Measurements from ENCODE around the gene CPSF4L.

Gene CPSF4L

GRCh38 chr17:73289549-73290254 lies 28.0 kb upstream of the CPSF4L start:
- no peak for DNase-seq

GRCh38 chr17:73288534-73289302 lies 27.0 kb upstream of the CPSF4L start:
- no peak for DNase-seq

- DNase-seq = no peak
Observed at GRCh38 chr17:73286863-73287296, 25.2 kb upstream of the CPSF4L start.

DNA sequence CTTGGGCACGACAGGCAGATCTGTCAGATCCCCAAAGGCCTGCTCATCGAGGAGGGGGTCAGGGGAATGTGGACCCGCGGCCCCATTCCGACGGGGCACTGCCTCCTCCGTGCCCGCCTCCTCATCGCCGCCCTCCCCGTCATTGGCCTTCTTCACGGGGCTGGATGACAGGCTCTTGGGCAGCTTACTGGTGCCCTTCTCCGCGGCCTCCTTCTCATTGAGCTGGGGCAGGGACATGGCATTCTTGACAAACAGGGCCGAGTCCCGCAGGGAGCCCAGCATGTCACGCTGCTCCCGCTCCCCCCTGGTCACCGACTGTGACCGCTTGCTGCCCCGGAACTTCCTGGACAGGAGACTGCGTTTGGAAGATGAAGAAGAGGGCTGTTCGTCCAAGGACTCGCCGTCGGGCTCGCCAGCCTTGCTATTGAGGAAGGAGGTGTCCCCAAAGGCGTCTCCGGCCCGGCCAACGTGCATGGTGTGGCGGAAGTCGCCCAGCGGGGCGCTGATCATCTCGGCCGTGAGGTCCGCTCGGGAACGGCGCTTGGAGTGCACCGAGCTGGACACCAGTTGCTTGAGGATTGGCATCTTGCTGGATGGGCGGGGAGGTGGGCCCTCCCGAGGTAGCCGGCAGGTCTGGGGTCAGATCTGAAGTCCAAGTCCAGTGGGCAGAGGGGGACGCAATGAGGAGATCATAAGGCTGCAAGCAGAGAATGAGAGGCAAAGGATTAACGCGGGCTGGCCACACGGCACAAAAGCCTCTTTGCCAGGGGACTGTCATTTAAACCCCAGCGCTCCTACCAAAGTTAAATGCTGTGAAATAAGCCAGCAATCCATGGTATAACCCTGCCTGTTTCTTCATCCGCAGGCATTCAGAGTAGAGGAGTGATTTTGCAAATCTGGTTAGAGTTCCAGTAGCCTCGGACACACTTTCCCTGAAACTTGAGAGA lies 24.5 kb upstream of the CPSF4L start:
- DNase-seq = no peak

DNA sequence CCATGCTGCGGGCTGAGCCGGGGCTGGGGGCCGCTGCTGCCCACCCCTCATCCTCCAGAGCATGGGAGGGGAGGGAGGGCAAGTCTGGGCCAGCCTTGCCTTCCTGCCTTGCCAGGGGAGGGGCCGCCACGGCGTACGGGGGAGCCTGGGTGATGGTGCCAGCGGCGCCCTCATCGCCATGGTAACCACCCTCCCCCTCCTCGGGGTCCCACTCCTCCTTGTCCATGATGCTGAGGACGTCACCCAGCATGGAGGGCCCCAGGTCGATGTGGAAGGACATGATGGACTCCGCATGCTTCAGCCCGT lies 23.9 kb upstream of the CPSF4L start:
- no peak for DNase-seq

DNA sequence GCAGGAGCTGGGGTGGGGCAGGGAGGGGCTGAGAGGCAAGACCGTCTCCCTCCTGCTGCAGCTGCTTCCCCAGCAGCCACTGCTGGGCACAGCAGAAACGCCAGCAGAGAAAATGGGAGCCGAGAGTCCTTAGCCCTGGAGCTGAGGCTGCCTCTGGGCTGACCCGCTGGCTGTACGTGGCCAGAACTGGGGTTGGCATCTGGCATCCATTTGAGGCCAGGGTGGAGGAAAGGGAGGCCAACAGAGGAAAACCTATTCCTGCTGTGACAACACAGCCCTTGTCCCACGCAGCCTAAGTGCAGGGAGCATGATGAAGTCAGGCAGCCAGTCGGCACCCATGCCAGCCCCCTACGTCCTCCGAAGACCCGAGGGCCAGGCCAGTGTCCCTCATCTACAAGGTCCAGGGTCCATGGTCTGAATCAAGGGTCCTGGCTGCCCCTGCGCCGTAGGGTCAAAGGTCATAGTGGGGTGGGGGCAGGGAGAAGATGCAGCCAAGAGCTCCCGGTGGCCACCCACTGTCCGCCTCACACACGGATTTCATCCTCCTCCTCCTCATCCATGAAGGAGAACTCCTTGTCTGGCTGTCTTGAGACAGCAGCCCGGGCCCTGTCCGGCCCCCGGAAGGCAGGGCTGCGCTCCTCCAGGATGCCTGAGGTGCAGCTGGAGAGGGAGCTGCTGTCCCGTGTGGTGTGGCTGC lies 23.4 kb upstream of the CPSF4L start:
- no peak for DNase-seq

DNA sequence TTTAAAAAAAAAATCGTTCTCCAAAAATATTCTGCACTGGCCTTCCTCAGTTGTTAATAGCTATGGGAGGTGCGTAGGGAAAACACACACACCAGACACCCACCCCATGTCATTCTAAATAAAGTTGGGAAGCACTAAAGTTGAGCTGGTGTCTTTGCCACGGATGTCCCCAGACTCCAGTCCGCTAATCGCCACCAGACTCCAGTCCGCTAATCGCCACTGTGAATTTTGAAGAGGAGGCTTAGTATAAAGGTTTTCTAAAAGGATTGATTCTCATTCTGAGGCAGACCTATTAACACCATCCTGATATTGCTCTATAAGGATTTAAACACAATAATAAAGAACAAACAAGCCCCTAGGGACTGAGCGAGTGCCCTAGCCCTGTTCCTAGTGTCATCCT lies 22.7 kb upstream of the CPSF4L start:
- DNase-seq = no peak

DNA sequence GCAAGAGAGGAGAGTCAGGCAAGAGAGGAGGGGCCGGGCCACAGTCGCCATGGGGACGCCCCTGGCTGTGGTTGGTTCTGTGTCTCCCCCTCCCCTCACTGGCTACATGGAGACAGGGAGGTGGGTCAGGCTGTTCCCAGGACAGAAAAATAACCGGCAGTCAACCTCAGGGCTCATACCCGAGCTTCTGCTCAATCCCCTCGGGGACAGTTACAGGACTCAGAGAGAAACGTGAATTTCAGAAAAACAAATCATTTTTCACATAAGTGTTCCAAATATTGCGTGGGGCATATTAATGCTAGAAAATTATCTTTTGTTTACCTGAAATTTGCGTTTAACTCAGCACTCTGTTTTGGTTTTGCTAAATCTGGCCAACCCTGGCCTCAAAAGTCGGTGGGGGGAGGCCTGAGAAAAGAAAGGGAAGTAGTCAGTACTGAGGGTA lies 22.2 kb upstream of the CPSF4L start:
- DNase-seq = no peak

DNA sequence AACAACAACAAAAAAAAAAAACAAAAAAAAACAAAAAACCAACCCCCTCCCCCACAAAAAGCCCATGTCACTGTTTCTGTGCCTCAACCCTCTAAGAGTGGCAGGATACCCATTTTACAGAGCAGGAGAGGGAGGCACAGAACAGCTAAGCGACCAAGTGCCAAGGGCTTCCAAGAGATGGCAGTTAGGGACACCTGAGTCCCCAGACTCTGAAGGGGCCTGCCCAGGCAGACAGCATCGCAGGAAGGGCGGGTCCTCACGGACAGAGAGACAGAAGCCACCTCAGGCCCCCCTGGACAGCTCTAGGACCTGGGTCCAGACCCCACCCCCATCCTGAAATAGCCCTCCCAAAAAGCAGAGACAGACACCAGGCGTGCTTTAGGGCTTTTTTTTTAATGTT lies 21.6 kb upstream of the CPSF4L start:
- no peak for DNase-seq

DNA sequence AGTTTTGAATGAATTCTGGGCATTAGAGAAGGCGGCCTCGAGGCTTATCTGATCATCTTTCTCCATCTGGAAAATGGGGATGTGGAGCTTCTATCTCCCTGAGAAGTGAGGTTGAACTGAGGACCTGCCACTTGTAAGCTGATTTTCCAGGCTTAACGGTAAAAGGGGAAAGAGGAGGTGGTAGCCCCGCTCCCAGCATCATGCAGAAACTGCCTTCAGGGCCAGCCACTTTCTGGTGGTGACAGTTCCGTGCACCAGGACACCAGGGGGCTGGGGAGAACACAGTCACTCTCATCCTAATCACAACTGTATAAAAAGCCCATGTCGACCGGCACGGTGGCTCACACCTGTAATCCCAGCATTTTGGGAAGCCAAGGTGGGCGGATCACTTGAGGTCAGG lies 20.9 kb upstream of the CPSF4L start:
- no peak for DNase-seq

DNA sequence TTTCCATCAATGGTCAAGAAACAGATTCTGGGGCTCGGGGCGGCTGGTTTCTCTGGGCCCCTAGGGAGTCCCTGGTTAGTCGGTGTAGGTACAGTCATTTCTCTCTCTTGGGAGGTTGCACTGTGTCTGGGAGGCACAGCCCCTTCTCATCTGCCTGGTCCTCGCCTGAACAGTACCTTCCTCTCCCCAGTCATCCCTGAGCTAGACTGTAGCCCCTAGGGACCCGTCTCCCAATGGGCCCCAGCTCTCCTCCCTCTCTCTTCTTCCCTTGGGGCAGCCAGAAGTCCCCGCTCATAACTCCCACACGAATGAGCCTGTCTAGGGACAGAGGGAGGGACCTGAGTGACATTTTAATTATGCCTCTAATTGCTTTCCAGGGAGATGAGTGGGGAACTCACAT lies 20.2 kb upstream of the CPSF4L start:
- no peak for DNase-seq

- DNase-seq = no peak
Observed at GRCh38 chr17:73280191-73280590, 18.5 kb upstream of the CPSF4L start.

DNA sequence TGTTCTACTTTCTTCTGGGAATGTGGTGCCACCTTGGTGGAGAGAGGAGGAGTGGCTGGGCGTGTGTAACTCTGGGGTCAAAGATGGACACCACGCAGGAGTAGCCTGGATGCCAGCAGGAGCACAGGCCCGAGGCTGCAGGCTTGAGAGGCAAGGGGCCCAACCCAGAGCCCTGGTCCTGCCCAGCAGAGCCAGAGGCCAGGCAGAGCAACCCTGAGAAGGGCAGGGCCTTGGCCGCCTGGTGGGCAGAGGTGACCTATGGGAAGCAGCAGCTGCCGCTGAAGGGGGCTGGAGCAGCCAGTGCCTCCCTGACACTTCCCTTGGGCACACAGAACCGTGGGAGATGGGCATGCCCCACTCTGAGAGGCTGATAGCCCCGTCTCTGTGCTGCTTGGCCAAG lies 18.0 kb upstream of the CPSF4L start:
- DNase-seq = no peak

DNA sequence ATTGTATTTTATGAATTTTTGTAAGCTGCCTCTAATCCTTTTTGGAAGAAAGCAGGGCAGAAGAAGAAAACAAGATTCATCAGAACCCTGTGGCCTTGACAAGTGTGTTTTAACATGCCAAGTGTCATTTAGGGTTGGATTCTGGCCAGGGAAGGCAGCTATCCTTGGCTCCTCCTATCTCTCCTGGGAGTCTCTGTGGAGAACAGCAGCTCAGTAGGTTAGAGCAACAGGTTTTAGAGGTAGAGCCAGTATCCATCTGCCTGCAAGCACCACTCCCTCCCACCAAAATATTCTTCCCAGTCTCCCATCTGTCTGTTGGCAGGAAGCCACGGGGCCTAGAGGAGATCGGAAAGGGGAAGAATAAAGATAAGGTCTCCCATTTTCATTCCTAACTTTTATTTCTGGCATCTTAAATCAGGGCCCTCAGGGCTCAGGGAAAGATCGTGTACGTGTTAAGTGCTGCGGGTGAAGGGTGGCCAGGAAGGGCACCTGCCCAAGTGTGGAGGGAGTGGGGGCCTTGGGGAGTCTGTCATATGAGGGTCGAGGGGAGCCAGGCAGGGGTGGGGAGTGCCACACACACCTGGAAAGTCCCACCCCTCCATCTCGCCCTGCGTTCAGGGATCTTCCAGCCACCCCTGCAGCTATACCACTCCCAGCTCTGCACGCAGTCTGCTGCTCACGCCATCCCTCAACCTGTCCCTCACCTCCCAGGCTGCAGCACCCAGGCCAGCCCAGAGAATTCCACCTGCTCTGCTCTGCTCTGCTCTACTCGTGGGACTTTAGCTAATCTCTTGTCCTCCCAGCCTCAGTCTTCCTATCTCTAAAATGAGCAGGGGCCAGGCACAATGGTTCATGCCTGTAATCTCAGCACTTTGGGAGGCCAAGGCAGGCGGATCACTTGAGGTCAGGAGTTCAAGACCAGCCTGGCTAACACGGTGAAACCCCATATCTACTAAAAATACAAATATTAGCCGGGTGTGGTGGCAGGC lies 17.1 kb upstream of the CPSF4L start:
- DNase-seq = peak; percentile 78 to 92

- no peak for DNase-seq
Observed at GRCh38 chr17:73278049-73278464, 16.4 kb upstream of the CPSF4L start.

DNA sequence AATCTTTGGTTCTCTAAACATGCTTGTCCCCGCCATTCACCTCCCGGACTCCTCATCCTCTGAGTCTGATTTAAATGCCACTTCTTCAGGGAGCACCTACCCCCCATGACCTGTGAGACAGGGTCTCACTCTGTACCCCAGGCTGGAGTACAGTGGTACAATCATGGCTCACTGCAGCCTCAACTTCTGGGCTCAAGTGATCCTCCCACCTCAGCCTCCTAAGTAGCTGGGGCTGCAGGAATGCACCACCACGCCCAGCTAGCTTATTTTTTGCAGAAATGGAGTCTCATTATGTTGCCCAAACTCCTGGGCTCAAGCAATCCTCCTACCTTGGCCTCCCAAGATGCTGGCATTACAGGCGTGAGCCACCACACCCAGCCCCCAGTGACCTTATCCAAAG lies 12.8 kb upstream of the CPSF4L start:
- DNase-seq = no peak

- no peak for DNase-seq
Observed at GRCh38 chr17:73272906-73273218, 11.2 kb upstream of the CPSF4L start.

DNA sequence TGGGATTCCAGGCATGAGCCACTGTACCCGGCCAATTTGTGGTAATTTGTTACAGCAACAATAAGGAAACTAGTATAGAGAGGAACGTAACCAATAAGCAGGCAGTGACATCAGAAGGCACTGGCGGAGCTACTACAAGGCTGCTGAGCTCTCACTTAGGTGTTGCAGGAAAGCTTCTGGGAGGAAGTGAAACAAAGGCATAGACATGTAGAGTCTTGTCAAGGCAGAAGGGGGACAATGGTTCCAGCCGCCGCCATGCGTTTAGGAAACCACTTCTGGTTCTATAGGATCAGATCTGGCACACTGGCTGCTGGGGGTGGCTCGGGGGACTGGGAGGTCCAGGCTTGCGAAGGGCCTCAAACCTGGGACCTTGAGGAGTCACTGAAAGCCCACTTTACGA lies 9.4 kb upstream of the CPSF4L start:
- DNase-seq = no peak

DNA sequence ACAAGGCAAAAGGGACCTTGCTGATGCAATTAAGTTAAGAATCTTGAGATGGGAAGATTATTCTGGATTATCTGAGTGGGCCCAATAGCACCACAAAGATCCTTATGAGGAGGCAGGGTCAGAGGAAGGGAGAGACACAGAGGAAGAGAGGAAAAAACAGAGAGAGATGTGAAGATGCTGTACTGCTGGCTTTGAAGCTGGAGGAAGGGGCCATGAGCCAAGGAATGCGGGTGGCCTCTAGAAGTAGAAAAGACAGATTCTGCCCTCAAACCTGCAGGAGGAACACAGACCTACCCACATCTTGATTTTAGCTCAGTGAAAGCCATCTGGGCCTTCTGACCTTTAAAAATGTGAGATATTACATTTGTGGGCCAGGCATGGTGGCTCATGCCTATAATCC lies 8.1 kb upstream of the CPSF4L start:
- no peak for DNase-seq

DNA sequence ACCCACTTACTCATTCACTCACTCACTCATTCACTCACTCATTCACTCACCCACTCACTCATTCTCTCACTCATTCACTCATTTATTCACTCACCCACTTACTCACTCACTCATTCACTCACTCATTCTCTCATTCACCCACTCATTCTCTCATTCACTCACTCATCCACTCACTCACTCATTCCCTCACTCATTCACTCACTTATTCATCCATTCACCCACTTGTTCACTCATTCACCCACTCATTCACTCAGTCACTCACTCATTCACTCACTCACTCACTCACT lies 7.6 kb upstream of the CPSF4L start:
- no peak for DNase-seq

- DNase-seq = no peak
Observed at GRCh38 chr17:73268582-73269328, 7.1 kb upstream of the CPSF4L start.

All from NCI-H446 (cell line).